Sigmoid colon (tissue), 7 donors: ENCODE results near the gene RNF144A. TPM values are rescaled to one million over a fixed set of nuclear protein-coding genes. Genes with fewer than 3 reads are reported as not detected.

Source experiments
- DNase-seq: peaks from one replicate; pipeline ENCODE4 v3.0.0-alpha.2; 2019
- H3K27ac ChIP-seq, 4 donors: fragments of 200-600 bp; sonication (generic); one replicate each; pipeline ENCODE4 v1.5.1; 2016 to 2019; ENCODE audit warnings: mild to moderate bottlenecking in 1 of 4
- H3K27me3 ChIP-seq, 3 donors: fragments of 200-600 bp; sonication (generic); one replicate each; pipeline ENCODE4 v1.5.1; 2019; ENCODE audit warnings: mild to moderate bottlenecking in 1 of 3
- H3K36me3 ChIP-seq, 4 donors: fragments of 200-600 bp; sonication (generic); one replicate each; pipeline ENCODE4 v1.5.1; 2016 to 2019
- H3K4me1 ChIP-seq, 4 donors: fragments of 200-600 bp; sonication (generic); one replicate each; pipeline ENCODE4 v1.5.1; 2017 to 2019
- H3K4me3 ChIP-seq, 4 donors: fragments of 200-600 bp; sonication (generic); one replicate each; pipeline ENCODE4 v1.5.1; 2017 to 2019; ENCODE audit warnings: mild to moderate bottlenecking in 2 of 4, moderate library complexity in 1 of 4
- H3K9me3 ChIP-seq, 4 donors: fragments of 200-600 bp in 3 of 4; sonication (generic) in 3 of 4; one replicate each; pipeline versions ENCODE4 v1.5.1 to v1.6.1; 2013 to 2019
- EP300 ChIP-seq, 4 donors: sonication (generic); formaldehyde crosslinking; IDR thresholded peaks; one replicate each; pipeline ENCODE4 v1.6.1; 2017; ENCODE audit warnings: antibody characterized with exemption in 4 of 4
- POLR2A ChIP-seq, 2 donors: fragments of 450-650 bp; IDR thresholded peaks; one replicate each; pipeline ENCODE4 v1.6.1; 2016; ENCODE audit warnings: antibody characterized with exemption in 2 of 2, mild to moderate bottlenecking in 2 of 2, moderate library complexity in 2 of 2
- POLR2AphosphoS5 ChIP-seq, 4 donors: sonication (generic); formaldehyde crosslinking; IDR thresholded peaks; one replicate each; pipeline ENCODE4 v1.6.1; 2017; ENCODE audit warnings: antibody characterized with exemption in 4 of 4
- WGBS, 2 donors: extraction: QIAGEN DNeasy Blood & Tissue Kit; methylation state at CpG; one replicate each; pipeline ENCODE4 v1.1.7; 2013; 5-methylcytosine and 5-hydroxymethylcytosine counted together
- intact Hi-C: fragments of 100-400 bp; cut with DNase I; formaldehyde crosslinking; loops from one replicate; pipeline ENCODE4 v1.15.1; 2023
- polyA plus RNA-seq, 3 donors: library from polyadenylated mRNA; stranded (reverse); fragments of 200-250 nt; gene quantifications; one replicate each; pipeline ENCODE4 v1.2.3, GENCODE V29; 2013
- total RNA-seq, 4 donors: library from RNA; depleted of rRNA; stranded (reverse); fragments of >200 nt; gene quantifications; one replicate each; pipeline ENCODE4 v1.1.0, GENCODE V29; 2016
- TF ChIP-seq, protein P1 (sequence below), 4 experiments: fragments of 450-650 bp in 3 of 4; fragments of 200-600 bp in 1 of 4; IDR thresholded peaks; one replicate each; pipeline ENCODE4 v1.5.1; 2016 to 2019; ENCODE audit warnings: antibody characterized with exemption in 4 of 4, mild to moderate bottlenecking in 3 of 4, moderate library complexity in 2 of 4
- donor health status: healthy with polysubstance abuse.
- donor health status: Bipolar disorder and iron deficiency.
- donor health status: healthy.

RNF144A gene
- total and polyA plus RNA-seq, 7 donors = 4.8 to 14.2 (median 12.1) TPM

DNA sequence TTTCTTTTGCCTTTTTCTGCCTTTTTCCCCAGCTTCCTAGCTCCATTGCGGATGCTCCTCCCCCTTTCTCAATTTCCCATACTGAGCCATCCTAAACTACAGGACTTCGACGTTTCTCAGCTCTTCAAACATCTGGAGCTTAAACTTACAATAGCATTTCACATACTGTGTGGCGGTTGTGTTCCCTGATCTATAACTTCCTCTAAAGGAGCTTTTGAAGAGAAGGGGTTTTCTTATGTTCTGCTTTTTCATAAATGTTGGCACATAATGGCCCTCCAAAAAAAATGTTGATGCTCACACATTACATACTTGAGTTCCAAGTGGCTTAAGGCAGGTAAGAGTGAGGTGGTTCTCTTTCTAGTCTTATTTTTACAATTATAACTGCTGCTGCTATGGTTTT lies 87.4 kb downstream of the RNF144A start:
- Histone ChIP-seq H3K4me1 (peaks cover 0 to 46% (median 32%) of the 10 kb centered on the region in 4 donors), H3K27me3 (no peaks in the 10 kb centered on the region), H3K27ac (peak overlapping the region in 1 of 4 donors; percentile 10), H3K9me3 (no peaks in the 10 kb centered on the region), H3K36me3 (no peaks in the 10 kb centered on the region), H3K4me3 (no peak overlapping the region)
- TF ChIP-seq POLR2A (IDR thresholded peaks at IDR 0.05) (no peak), EP300 (IDR thresholded peaks at IDR 0.05) (no peak), POLR2AphosphoS5 (IDR thresholded peaks at IDR 0.05) (no peak)
- TF ChIP-seq, protein P1, sequence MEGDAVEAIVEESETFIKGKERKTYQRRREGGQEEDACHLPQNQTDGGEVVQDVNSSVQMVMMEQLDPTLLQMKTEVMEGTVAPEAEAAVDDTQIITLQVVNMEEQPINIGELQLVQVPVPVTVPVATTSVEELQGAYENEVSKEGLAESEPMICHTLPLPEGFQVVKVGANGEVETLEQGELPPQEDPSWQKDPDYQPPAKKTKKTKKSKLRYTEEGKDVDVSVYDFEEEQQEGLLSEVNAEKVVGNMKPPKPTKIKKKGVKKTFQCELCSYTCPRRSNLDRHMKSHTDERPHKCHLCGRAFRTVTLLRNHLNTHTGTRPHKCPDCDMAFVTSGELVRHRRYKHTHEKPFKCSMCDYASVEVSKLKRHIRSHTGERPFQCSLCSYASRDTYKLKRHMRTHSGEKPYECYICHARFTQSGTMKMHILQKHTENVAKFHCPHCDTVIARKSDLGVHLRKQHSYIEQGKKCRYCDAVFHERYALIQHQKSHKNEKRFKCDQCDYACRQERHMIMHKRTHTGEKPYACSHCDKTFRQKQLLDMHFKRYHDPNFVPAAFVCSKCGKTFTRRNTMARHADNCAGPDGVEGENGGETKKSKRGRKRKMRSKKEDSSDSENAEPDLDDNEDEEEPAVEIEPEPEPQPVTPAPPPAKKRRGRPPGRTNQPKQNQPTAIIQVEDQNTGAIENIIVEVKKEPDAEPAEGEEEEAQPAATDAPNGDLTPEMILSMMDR (IDR thresholded peaks at IDR 0.05) = no peak
- WGBS, 2 donors = 49 to 69% methylated on average over 4 of the region's 4 CpGs
- DNase-seq = no peak
- intact Hi-C loops = no loop called here

DNA sequence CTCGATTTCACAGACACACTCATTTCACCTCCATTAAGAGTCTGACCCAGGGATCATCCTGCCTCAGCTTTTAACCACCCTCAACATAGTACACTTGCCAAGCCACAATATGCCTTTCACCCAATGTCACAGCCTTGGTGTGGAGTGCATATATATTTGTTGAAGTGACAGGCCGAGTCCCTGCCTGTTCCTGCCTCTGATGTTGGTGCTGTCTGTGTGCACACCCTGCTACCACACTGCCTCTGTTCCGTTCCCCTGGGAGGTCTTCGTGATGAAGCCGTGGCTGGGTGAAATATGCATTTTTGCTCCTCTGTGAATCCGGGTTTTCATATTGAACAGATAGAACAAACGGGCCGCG lies 90.3 kb downstream of the RNF144A start:
- H3K9me3 ChIP-seq = no peaks in the 10 kb centered on the region
- H3K4me3 ChIP-seq = no peak overlapping the region
- H3K4me1 ChIP-seq = peaks cover 0 to 67% (median 56%) of the 10 kb centered on the region in 4 donors
- 71 to 91% methylated on average over 9 of the region's 9 CpGs for WGBS, 2 donors
- TF ChIP-seq EP300 (IDR thresholded peaks at IDR 0.05) (no peak), POLR2AphosphoS5 (IDR thresholded peaks at IDR 0.05) (no peak), POLR2A (IDR thresholded peaks at IDR 0.05) (no peak)
- TF ChIP-seq, protein P1 (IDR thresholded peaks at IDR 0.05) = no peak
- DNase-seq = no peak
- no peaks in the 10 kb centered on the region for H3K36me3 ChIP-seq
- H3K27ac ChIP-seq = peak overlapping the region; percentile 58 to 73 (median 65)
- H3K27me3 ChIP-seq = no peaks in the 10 kb centered on the region
- intact Hi-C loops = no loop called here

DNA sequence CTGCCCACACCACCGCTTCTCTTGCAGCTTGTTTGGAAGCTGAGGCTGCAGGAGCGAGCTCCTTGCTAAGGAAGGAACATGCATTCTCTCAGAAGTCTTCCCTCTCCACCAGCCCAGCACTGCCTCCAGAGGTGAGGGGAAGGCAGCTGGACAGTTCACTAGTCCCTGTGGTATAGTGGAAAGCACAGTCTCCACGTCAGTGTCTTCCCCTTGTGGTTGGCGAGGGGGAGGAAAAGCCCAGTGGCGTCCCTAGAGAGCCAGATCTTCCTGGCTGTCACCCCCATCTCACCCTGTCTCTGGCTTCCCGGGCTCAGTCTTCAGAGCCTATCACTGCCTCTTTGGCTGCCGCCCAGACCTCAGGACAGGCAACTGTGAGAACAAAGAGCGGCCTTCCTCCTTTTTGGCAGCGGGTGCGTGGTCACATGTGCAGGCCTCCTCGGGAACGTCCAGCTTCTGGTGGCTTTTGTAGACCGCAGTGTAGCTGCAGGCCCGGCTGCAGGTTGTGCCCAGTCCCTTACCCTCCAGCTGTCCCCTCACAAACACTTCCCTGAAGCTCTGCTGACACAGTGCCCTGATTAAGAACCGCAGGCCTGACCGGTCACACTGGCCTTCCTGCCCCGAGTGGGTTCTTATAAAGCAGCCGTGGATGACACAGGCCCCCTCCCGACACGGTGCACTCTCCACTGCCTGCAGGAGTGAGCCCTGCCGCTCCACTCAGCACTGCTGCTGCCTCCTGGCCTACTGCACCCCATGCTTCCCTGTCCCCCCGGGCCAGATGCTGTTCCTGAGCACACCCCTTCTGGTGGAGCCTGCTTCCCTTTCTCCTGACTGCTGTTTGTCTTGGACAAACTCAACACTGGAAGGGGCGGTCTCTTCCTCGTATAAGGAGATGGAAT lies 90.9 kb downstream of the RNF144A start:
- TF ChIP-seq POLR2A (IDR thresholded peaks at IDR 0.05) = no peak
- no peak for TF ChIP-seq EP300 (IDR thresholded peaks at IDR 0.05)
- peak in 2 of 4 donors; percentile 17 to 32 for TF ChIP-seq POLR2AphosphoS5 (IDR thresholded peaks at IDR 0.05)
- TF ChIP-seq, protein P1 (IDR thresholded peaks at IDR 0.05) = peak; percentile 22 to 42 (median 32)
- Histone ChIP-seq H3K27me3 (no peaks in the 10 kb centered on the region), H3K4me1 (peaks cover 0 to 74% (median 60%) of the 10 kb centered on the region in 4 donors), H3K9me3 (no peaks in the 10 kb centered on the region), H3K4me3 (peak overlapping the region in 1 of 4 donors; percentile 16), H3K36me3 (no peaks in the 10 kb centered on the region), H3K27ac (peak overlapping the region; percentile 58 to 73 (median 65))
- whole genome bisulfite sequencing, 2 donors = 52 to 74% methylated on average over 24 of the region's 24 CpGs
- DNase-seq = peak; percentile 93
- intact Hi-C loops = loop anchor here (2.0 kb wide), 1 partner anchor 91 kb away; the partner anchor contains the start of gene RNF144A

DNA sequence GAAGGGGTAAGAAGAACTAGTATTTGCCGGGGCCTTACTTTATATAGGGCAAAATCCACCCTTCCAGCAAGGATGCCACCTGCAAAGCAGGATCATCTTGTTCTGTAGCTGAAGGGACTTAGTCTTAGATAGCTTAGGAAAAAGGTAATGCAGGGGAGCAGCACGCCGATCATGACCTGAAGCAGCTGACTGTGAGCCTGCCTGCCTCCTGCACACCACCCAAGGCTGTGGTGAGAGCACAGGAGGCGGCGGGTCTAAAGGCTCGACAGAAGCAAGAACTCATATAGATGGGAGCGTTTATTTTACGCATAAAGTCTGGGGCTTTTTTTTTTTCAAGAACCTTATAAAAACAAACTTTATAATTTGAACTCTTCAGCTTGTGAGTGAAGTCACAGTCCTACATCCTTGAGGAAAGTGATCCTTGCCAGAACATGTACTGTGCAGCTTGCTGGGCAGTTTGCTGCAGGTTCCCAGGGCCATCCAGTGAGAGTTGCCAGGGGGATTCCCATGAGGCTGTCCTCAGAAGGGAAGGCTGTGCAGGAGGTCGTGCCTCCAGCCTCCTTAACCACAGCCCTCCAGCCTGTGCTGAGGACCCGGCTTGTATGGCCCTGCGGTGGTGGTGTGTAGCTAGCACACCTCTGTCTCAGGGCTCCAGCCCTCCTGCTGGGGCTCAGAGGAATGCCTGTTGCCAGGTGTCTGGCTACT lies 92.1 kb downstream of the RNF144A start:
- H3K27ac ChIP-seq = peak overlapping the region; percentile 59 to 73 (median 67)
- no peak for TF ChIP-seq EP300 (IDR thresholded peaks at IDR 0.05)
- TF ChIP-seq POLR2AphosphoS5 (IDR thresholded peaks at IDR 0.05) = peak in 1 of 4 donors; percentile 11
- intact Hi-C loops = loop anchor here (2.0 kb wide), 1 partner anchor 93 kb away; the partner anchor contains the start of gene RNF144A

More for the DNA sequence above, 92.1 kb downstream of the RNF144A start:
- Histone ChIP-seq H3K36me3 (no peaks in the 10 kb centered on the region), H3K27me3 (no peaks in the 10 kb centered on the region), H3K9me3 (no peaks in the 10 kb centered on the region), H3K4me3 (no peak overlapping the region), H3K4me1 (peaks cover 0 to 86% (median 73%) of the 10 kb centered on the region in 4 donors)
- no peak for DNase-seq
- 89% methylated on average over 11 of the region's 11 CpGs for WGBS, 2 donors
